ENCODE measurements around the gene AQP7. TPM values are rescaled to one million over a fixed set of nuclear protein-coding genes. Genes with fewer than 3 reads are reported as not detected.
"Not testable (repeated sequence)": the region's sequence is repeated elsewhere in the genome, so short reads cannot be mapped to it uniquely, and the experiment has no call there.

AQP7 gene
- total RNA-seq, 1 experiment from 2014 or later = not detected

DNA sequence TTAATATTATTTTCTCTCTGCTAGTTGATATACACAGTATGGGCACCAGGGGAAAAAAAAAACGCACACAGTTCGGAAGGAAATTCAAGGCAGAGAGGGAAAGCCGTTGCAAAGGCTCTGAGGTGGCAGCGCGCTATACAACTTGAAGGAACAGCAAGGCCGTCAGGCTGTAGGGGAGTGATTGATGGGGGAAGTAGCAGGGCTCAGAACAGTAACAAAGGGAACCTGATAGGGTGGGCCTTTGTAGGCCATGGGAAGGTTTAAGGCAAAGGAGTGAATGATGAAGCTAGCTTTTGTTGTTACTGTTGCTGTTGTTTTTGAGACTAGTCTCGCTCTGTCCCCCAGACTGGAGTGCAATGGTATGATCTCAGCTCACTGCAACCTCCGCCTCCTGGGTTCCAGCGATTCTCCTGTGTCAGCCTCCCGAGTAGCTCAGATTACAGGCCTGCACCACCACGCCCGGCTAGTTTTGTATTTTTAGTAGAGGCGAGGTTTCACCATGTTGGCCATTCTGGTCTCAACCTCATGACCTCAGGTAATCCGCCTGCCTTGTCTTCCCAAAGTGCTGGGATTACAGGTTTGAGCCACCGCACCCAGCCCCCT is 27.0 kb downstream of the AQP7 start:
- no peak for DNase-seq (ENCODE audit: low read depth)

DNA sequence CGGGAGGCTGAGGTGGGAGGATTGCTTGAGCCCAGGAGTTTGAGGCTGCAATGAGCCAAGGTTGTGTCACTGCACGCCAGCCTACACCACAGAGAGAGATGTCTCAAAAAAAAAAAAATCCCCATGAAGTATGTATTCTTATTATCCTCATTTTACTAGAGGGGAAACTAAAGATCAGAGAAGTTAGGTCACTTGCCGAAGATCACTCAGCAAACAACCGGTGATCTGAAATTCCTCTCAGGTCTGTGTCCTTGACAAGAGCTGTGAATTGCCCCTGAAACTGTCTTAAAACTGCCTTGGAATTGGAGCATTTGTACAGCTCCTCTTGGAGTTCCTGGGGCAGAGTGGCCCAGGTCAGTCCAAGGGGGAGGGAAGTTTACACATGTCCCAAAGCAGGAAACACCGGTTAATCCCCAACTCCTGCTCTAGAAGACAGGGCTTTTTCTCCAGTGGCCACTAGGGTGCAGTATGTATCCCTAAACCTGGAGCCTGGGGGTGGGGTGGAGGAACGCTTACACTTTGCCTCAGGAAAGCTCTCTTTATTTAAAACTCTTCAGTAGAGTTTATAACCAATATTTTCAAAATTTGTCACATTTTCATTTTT is 27.6 kb downstream of the AQP7 start:
- DNase-seq (ENCODE audit: low read depth) = peak; percentile 62

DNA sequence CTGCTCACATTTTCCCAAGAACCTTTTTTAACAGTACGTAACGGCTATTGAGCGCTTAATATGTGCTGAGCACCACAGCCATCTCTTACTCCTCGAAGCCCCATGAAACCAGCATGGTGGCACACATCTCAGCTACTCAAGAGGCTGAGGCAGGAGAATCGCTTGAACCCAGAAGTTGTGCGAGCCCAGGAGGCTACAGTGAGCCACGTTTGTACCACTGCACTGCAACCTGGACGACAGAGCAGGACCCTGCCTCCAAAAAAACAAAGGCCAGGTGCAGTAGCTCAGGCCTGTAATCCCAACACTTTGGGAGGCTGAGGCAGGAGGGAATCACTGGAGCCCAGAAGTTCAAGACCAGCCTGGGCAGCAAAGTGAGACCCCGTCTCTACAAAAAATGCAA is 28.2 kb downstream of the AQP7 start:
- DNase-seq (ENCODE audit: low read depth) = no peak

DNA sequence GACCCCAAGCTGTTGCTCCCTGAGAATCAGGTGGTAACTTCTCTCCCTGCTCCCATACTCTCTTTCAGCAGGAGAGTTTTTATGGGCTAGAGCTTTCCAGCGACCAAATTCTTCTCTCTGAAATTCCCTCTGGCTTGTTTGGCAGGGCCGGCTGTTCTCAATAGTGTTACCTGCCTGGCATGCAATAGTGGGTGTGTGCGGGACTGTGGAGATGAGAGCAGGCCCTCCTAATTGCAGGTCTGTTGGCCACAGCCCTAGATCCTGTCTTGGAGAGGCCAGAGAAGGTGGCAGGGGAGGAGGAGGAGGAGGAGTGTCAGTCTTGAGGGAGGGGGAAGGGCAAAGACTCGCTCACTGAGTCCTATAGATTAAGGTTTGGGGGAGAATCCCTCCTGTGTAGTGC is 29.5 kb downstream of the AQP7 start:
- DNase-seq (ENCODE audit: low read depth) = no peak

DNA sequence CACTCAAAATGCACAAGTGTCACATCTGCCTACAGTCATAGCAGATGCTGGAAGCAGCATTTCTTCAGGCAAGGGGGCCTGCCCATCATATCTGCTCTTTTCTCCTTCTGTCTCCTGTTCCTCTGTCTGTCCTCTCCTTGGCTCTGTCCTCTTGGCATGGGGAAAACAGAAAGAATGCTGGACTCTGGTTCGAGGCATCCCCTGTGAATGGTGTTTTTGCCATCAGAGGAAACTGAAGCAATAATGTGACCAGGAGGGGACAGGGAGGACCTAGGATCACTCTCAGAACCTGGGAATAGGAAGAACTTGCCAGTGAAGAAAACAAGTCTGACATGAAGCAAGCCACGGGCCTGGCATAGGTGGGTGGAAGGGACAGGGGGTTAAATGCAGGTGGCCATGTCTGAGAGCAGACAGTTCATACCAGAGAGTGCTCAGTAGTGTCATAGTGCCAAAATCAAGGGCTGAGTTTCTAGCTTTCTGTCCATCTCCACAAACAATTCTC is 35.3 kb downstream of the AQP7 start:
- DNase-seq (ENCODE audit: low read depth) = no peak

DNA sequence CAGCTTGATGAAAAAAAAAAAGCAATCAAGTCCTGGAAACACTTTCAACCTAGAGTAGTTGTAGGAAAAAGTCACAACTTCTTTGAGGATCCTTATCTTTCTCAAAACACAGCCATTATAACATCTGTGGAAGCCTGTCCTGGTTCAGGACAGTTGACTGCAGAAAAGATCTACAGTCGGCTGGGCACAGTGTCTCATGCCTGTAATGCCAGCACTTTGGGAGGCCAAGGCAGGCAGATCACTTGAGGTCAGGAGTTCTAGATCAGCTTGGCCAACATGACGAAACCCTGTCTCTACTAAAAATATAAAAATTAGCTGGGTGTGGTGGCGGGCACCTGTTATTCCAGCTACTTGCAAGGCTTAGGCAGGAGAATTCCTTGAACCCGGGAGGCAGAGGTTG is 37.6 kb downstream of the AQP7 start:
- not testable (repeated sequence) for DNase-seq (ENCODE audit: low read depth)

DNA sequence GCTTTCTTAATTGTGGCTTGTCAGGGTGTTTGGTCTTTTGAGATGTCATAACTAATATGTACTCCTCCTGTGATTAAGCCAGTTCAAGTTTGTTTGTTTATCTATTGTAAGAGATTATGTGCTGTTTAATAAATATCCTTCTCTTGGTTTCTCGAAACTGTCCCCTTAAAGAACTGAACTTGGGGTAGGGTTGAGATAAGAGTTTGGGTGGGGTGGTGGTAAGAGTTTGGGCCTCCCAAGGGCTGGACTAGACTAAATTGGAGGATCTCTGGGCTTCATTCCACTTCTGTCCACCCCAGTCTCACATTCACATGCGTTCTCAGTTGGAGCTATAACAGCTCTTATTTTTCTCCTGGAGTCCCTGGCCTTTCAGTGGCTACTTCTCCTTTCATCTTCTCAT is 38.2 kb downstream of the AQP7 start:
- DNase-seq (ENCODE audit: low read depth) = no peak

DNA sequence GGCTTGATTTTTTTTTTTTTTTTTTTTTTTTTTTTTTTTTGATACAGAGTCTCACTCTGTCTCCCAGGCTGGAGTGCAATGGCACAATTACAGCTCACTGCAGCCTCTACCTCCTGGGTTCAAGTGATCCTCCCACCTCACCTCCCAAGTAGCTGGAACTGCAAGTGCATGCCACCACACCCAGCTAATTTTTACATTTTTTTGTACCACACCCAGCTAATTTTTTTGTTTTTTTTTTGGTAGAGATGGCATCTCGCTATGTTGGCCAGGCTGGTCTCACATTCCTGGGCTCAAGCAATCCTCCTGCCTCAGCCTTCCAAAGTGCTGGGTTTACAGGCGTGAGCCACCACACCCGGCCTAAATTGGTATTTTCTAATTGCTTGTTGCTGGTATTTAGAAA is 43.7 kb downstream of the AQP7 start:
- not testable (repeated sequence) for DNase-seq (ENCODE audit: low read depth)

DNA sequence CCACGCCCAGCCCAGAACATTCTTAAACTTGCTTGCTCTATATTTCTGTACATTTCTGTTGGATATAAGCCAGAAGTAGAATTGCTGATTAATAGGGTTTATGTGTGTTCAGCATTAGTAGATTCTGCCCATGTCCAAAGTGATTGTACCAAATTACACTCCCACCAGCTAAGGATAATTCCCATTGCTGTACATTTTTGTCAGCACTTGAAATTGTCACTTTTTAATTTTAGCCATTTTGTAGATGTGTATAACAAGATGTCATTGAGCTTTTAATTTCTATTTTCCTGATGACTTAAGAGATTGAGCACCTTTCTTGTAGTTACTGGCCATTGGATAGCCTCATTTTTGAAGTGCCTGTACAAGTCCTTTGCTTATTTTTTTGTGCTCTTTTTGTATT is 46.4 kb downstream of the AQP7 start:
- DNase-seq (ENCODE audit: low read depth) = no peak

DNA sequence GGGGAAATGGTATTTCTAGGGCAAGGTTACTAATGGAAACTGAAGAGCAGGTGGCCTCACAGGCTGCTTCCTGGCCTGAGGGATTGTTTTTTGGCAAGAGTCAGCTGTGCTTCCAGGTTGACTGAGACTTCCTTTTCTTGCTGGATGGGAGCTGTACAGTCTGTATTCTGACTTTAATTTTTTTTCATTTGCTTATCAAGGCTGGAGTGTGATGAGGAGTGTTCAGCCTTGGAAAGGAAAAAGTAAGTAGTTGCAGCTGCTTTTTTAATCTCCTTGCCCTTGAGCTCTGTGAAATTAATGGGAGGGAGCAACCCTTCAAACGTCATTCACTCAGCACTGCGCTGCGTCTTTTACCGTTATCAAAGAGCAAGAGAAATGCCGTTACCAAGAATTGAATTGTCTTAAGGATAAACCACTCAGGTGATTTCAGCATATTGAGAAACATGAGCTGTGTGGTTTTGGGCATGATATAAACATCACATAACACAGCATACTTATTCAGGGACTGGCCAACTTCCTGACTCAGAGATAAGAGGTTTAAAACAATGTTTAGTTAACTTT is 47.6 kb downstream of the AQP7 start:
- DNase-seq (ENCODE audit: low read depth) = no peak

DNA sequence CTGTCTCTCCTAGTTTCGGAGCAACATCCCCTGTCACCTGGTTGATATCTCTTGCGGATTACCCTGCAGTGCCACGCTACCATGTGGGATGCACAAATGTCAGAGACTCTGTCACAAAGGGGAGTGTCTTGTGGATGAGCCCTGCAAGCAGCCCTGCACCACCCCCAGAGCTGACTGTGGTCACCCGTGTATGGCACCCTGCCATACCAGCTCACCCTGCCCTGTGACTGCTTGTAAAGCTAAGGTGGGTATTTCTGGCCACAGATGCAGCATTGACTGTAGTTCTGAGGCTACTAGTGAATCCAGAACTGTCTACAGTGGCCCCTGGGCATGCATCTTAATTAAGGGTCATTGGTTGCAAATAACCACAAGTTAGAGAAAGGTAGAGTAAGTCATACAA is 50.8 kb downstream of the AQP7 start:
- DNase-seq (ENCODE audit: low read depth) = no peak

DNA sequence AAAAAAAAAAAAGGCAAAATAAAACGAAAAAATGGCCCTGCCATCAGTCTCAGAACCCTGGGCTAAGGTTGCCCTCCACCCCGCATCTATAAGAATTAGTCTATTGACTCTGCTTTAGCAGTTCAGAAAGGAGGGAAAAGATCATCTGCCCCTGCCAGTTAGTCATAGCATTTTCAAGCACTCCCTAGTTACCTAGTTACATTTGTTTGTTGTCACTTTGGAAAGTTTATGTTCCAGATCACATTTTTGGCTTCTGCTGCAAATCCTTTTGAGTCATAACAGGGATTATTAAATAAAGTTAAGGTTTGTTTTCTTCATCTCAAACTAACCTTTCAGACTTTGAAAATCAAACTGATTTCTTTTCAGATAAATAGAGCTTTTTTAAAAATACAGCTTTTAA is 52.1 kb downstream of the AQP7 start:
- peak; percentile 86 for DNase-seq (ENCODE audit: low read depth)

DNA sequence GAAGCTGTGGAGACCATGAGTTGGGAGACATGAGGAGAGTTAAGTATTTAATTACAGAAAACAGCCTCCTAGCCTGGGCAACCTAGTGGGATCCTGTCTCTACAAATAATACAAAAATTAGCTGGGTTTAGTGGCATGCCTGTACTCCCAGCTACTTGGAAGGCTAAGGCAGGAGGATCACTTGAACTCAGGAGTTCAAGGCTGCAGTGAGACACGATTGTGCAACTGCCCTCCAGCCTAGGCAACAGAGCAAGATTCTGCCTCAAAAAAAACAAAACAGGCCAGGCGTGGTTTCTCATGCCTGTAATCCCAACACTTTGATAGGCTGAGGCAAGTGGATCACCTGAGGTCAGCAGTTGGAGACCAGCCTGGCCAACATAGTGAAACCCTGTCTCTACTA is 52.6 kb downstream of the AQP7 start:
- DNase-seq (ENCODE audit: low read depth) = no peak

DNA sequence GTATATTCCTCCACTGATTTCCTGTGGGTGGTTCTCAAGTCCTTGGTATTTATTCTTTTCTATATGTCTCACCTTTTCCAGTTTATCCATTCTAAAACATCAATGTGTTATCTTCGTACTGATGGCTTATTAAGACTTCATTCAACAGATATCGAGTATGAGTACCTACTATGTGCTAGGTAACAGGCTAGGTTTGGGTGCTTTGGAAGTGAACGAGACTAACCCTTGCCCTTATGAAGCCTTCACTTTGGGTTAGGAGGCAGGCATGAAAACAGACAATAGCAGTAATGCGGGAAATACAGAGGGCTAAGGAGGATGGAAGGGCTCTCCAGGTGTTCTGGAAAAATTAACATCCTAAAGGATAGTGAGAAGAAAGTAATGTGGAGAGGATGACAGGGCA is 53.4 kb downstream of the AQP7 start:
- DNase-seq (ENCODE audit: low read depth) = no peak

DNA sequence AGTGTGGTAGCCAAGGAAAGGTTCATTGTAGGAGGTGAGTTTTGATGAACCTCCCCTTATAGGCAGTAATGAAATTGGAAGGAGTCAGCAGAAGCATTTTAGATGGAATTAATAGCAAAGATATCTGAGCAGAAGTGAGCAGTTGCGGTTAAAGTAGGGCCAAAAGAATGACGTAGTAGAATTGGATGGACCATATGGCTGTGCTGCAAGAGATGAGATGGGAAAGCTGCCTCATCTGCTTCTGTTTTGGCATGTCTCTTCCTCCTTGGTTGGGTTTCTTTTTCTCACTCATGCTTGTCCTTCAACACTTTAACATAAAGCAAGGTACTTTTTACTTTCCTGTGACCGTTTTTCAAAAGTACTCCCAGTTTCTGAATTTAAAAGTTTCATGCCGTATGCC is 55.8 kb downstream of the AQP7 start:
- DNase-seq (ENCODE audit: low read depth) = no peak

DNA sequence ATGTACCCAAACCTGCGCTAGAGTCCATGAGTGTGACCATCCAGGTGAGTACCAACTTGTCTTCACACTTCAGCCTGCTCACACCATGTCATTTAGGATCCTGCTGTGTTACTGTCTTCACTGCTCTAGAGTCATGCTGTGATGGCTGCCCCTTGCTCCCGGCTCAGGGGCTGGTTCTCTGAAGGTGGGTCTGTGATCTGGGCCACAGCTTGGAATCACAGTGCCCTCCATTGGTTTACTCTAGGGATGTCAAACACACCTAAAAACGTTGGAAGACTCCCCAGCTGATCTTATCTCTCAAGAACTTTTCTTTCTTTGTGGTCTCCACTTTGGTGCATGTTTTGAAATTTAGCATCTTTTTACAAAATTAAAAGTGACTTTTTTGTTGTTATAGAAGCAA is 58.2 kb downstream of the AQP7 start:
- no peak for DNase-seq (ENCODE audit: low read depth)

DNA sequence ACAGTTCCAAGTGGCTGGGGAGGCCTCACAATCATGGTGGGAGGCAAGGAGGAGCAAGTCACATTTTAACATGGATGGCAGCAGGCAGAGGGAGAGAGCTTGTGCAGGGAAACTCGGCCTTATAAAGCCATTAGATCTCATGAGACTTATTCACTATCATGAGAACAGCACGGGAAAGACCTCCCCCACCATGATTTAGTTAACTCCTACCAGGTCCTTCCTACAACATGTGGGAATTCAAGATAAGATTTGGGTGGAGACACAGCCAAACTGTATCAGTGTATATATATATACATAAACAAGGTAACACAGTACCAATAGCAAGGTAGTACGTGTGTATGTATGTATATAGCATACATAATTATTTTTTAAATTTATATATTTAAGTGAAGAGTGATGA is 61.2 kb downstream of the AQP7 start:
- DNase-seq (ENCODE audit: low read depth) = no peak

DNA sequence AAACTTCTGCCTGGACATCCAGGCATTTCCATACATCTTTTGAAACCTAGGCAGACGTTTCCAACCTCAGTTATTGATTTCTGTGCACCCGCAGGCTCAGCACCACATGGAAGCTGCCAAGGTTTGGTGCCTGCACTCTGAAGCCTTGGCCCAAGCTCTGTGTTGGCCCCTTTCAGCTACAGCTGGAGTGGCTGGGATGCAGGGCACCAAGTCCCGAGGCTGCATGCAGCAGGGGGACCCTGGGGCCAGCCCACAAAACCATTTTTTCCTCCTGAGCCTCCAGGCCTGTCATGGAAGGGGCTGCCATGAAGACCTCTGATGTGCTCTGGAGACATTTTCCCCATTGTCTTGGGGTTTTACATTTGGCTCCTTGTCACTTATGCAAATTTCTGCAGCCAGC is 62.2 kb downstream of the AQP7 start:
- no peak for DNase-seq (ENCODE audit: low read depth)

Other genes with a start within 250 kb of the AQP7 start
- 28.8 and 34.8 TPM in 2 replicates for gene B4GALT1, start 235.2 kb downstream of the AQP7 start, total RNA-seq (2014; rRNA removed)
- gene SPINK4, start 162.4 kb downstream of the AQP7 start, total RNA-seq (2014; rRNA removed) = not detected in 2 replicates
- gene BAG1, start 137.9 kb downstream of the AQP7 start, total RNA-seq (2014; rRNA removed) = 40.4 and 66.6 TPM in 2 replicates
- 77.4 and 78.9 TPM in 2 replicates for gene CHMP5, start 137.5 kb downstream of the AQP7 start, total RNA-seq (2014; rRNA removed)
- gene NFX1, start 112.1 kb downstream of the AQP7 start, total RNA-seq (2014; rRNA removed) = 20.2 and 23.4 TPM in 2 replicates
- gene AQP3, start 45.0 kb upstream of the AQP7 start, total RNA-seq (2014; rRNA removed) = 16.4 and 40.1 TPM in 2 replicates
- 34.8 and 35.7 TPM in 2 replicates for gene NOL6, start 71.4 kb upstream of the AQP7 start, total RNA-seq (2014; rRNA removed)
- 6.0 and 7.9 TPM in 2 replicates for gene ANKRD18B, start 121.7 kb upstream of the AQP7 start, total RNA-seq (2014; rRNA removed)